A549 (cell line): ENCODE results near the gene NAA15. TPM values are rescaled to one million over a fixed set of nuclear protein-coding genes. Genes with fewer than 3 reads are reported as not detected.
"Not testable (repeated sequence)": the region's sequence is repeated elsewhere in the genome, so short reads cannot be mapped to it uniquely, and the experiment has no call there.

Experiments used
- ATAC-seq, 2 experiments: fragments of 200-7000 bp in 1 of 2; fragments of >200 bp in 1 of 2; cut with Nextera tagmentation in 1 of 2; cut with Tn5 transposase in 1 of 2; 3 replicates each; pipeline versions ENCODE4 v1.8.0 to v1.9.1; 2018 to 2020; ENCODE audit warnings: mild to moderate bottlenecking in 1 of 2, moderate library complexity in 1 of 2
- CTCF ChIA-PET: fragments of 300-600 bp; sonication (Branson Sonifier 250); formaldehyde crosslinking; extraction: SDS; loops from one replicate; lab custom pipeline; 2021; ENCODE audit warnings: antibody characterized with exemption, inconsistent platforms; lab: Yijun Ruan, JAX
- POLR2A ChIA-PET: fragments of 350-600 bp; formaldehyde crosslinking; extraction: SDS; loops from one replicate; lab custom pipeline; 2021; ENCODE audit warnings: antibody characterized with exemption, inconsistent platforms; lab: Yijun Ruan, JAX
- DNase-seq, 2 experiments: peaks; one replicate each; pipeline versions ENCODE4 v3.0.0 to v3.0.0-alpha.2; 2011 to 2016; ENCODE audit warnings: low read depth in 1 of 2, low spot score in 1 of 2
- FAIRE-seq: peaks from 2 replicates; lab custom pipeline; 2011; peaks lifted over from hg19 to GRCh38; lab: Jason Lieb, UNC
- H3K27ac ChIP-seq, 2 experiments: fragments of >200 bp; sonication (Bioruptor Twin); formaldehyde crosslinking; 3 replicates each; pipeline ENCODE4 v1.5.1; 2016 to 2017
- H3K4me1 ChIP-seq: fragments of >200 bp; sonication (Bioruptor Twin); formaldehyde crosslinking; 3 replicates; pipeline ENCODE4 v1.6.1; 2016
- H3K4me2 ChIP-seq: fragments of >200 bp; sonication (Bioruptor Twin); formaldehyde crosslinking; 3 replicates; pipeline ENCODE4 v1.6.1; 2016
- H3K4me3 ChIP-seq: fragments of >200 bp; sonication (Bioruptor Twin); formaldehyde crosslinking; 3 replicates; pipeline ENCODE4 v1.5.1; 2016
- H3K9me3 ChIP-seq: fragments of >200 bp; sonication (Bioruptor Twin); formaldehyde crosslinking; 3 replicates; pipeline ENCODE4 v1.6.1; 2016
- CBX2 ChIP-seq: fragments of 200-600 bp; sonication (generic); IDR thresholded peaks from 2 replicates; pipeline ENCODE4 v1.6.1; 2016; ENCODE audit warnings: low read depth, mild to moderate bottlenecking, borderline replicate concordance
- CBX8 ChIP-seq: fragments of 200-600 bp; sonication (generic); IDR thresholded peaks from 2 replicates; pipeline ENCODE4 v1.6.1; 2016
- CHD4 ChIP-seq: fragments of 200-600 bp; sonication (generic); IDR thresholded peaks from 2 replicates; pipeline ENCODE4 v1.6.1; 2016; ENCODE audit warnings: antibody characterized with exemption, mild to moderate bottlenecking, borderline replicate concordance
- CTCF ChIP-seq: fragments of >200 bp; sonication (Bioruptor Twin); formaldehyde crosslinking; IDR thresholded peaks from 3 replicates; pipeline ENCODE4 v1.5.1; 2016
- E2F6 ChIP-seq: IDR thresholded peaks from 2 replicates; pipeline ENCODE4 v1.6.1; 2012; ENCODE audit warnings: low read depth, borderline replicate concordance
- EP300 ChIP-seq, 2 experiments: fragments of >200 bp; sonication (Bioruptor Twin); formaldehyde crosslinking; IDR thresholded peaks; 2 replicates in 1 of 2; 3 replicates in 1 of 2; pipeline ENCODE4 v1.6.1; 2016 to 2017
- FOSB ChIP-seq: fragments of 250-450 bp; sonication (Bioruptor Pico); IDR thresholded peaks from 2 replicates; pipeline ENCODE4 v1.5.0; 2020; ENCODE audit warnings: mild to moderate bottlenecking, moderate library complexity
- FOXS1 ChIP-seq: fragments of 250-450 bp; sonication (Bioruptor Pico); IDR thresholded peaks from 2 replicates; pipeline ENCODE4 v1.5.0; 2020; ENCODE audit warnings: mild to moderate bottlenecking, moderate library complexity
- HES2 ChIP-seq: fragments of >200 bp; sonication (Bioruptor Twin); formaldehyde crosslinking; IDR thresholded peaks from 2 replicates; pipeline ENCODE4 v1.6.1; 2016
- HMGXB4 ChIP-seq: fragments of 250-450 bp; sonication (Bioruptor Pico); IDR thresholded peaks from 2 replicates; pipeline ENCODE4 v1.5.0; 2021; ENCODE audit warnings: mild to moderate bottlenecking, moderate library complexity, borderline replicate concordance
- HOXB13 ChIP-seq: fragments of 250-450 bp; sonication (Bioruptor Pico); IDR thresholded peaks from 2 replicates; pipeline ENCODE4 v1.5.0; 2020; ENCODE audit warnings: low read depth, mild to moderate bottlenecking, moderate library complexity
- HOXB5 ChIP-seq: fragments of 250-450 bp; sonication (Bioruptor Pico); IDR thresholded peaks from 2 replicates; pipeline ENCODE4 v1.5.0; 2020; ENCODE audit warnings: mild to moderate bottlenecking, moderate library complexity
- KDM1A ChIP-seq: fragments of 200-600 bp; sonication (generic); IDR thresholded peaks from 2 replicates; pipeline ENCODE4 v1.6.1; 2016; ENCODE audit warnings: low read depth, mild to moderate bottlenecking
- MAFK ChIP-seq: fragments of 450-650 bp; IDR thresholded peaks from 2 replicates; pipeline ENCODE4 v1.6.1; 2014; ENCODE audit not compliant: partially characterized antibody
- MAX ChIP-seq: IDR thresholded peaks from 2 replicates; pipeline ENCODE4 v1.6.1; 2012
- NPAS2 ChIP-seq: fragments of 250-450 bp; sonication (Bioruptor Pico); IDR thresholded peaks from 2 replicates; pipeline ENCODE4 v1.8.0; 2022; ENCODE audit warnings: mild to moderate bottlenecking, moderate library complexity, borderline replicate concordance
- REST ChIP-seq: fragments of 200-600 bp; sonication (generic); IDR thresholded peaks from 2 replicates; pipeline ENCODE4 v1.6.1; 2016; ENCODE audit warnings: antibody characterized with exemption, mild to moderate bottlenecking, moderate library complexity
- SREBF2 ChIP-seq: fragments of 450-650 bp; IDR thresholded peaks from 2 replicates; pipeline ENCODE4 v1.6.1; 2014; ENCODE audit warnings: mild to moderate bottlenecking, moderate library complexity
- TP53 ChIP-seq: fragments of 250-450 bp; sonication (Bioruptor Pico); IDR thresholded peaks from 2 replicates; pipeline ENCODE4 v1.5.0; 2021; ENCODE audit warnings: mild to moderate bottlenecking, moderate library complexity
- WGBS: methylation state at CpG from one replicate; pipeline ENCODE4 v1.1.6; 2017; ENCODE audit errors: missing lambda C conversion rate; 5-methylcytosine and 5-hydroxymethylcytosine counted together
- polyA plus RNA-seq, 4 experiments: library from polyadenylated mRNA; depleted of rRNA in 3 of 4; stranded (reverse); fragments of >200 nt; fragmentation: RNase III in 1 of 4; extraction: RNeasy Plus Mini Kit Qiagen cat#74134 plus additional on column Dnase treatment in 1 of 4; gene quantifications; 2 replicates in 3 of 4; 3 replicates in 1 of 4; pipeline ENCODE4 v1.2.3, GENCODE V29; 2011 to 2017

The NAA15 gene
- polyA plus RNA-seq, 2 of the 4 experiments (the other 2 are of a cell fraction): 29.2 to 45.2 TPM

GRCh38 chr4:139401368-139401767 is 100.1 kb downstream of the NAA15 start:
- H3K9me3 ChIP-seq: no peaks in the 10 kb centered on the region
- no peak for FAIRE-seq
- CTCF ChIA-PET: interaction anchor here (0.7 kb wide), 1 partner anchor 10 kb away, joined by 3 read pairs; no protein-coding TSS in a partner anchor
- TF ChIP-seq TP53 (CRISPR knock-in tag) (no peak), REST (no peak), CHD4 (no peak)
- TF ChIP-seq, all 56 proteins: peak for 0
- DNase-seq (no peak), ATAC-seq (no peak; a peak in 2 of 6 replicates)
- POLR2A ChIA-PET: no interaction called here
- WGBS: 94% methylated on average over 3 of the region's 3 CpGs
- Histone ChIP-seq H3K4me2 (no peak overlapping the region), H3K4me1 (no peaks in the 10 kb centered on the region), H3K27ac (no peak overlapping the region), H3K4me3 (no peak overlapping the region)

- FAIRE-seq (no peak), DNase-seq (no peak), ATAC-seq (no peak; a peak in 1 of 6 replicates)
- H3K4me2 ChIP-seq: no peak overlapping the region
- 95% methylated on average over 5 of the region's 5 CpGs for WGBS
- H3K4me3 ChIP-seq: no peak overlapping the region
- H3K27ac ChIP-seq: no peak overlapping the region
- ChIA-PET POLR2A (no interaction called here), CTCF (no interaction called here)
- H3K4me1 ChIP-seq: no peaks in the 10 kb centered on the region
- H3K9me3 ChIP-seq: no peaks in the 10 kb centered on the region
- no peak for TF ChIP-seq KDM1A
Observed at GRCh38 chr4:139402436-139402835, 101.1 kb downstream of the NAA15 start.

- Histone ChIP-seq H3K4me3 (no peak overlapping the region), H3K27ac (no peak overlapping the region), H3K9me3 (no peaks in the 10 kb centered on the region), H3K4me1 (no peaks in the 10 kb centered on the region), H3K4me2 (no peak overlapping the region)
- FAIRE-seq: no peak
- 88% methylated on average over 3 of the region's 3 CpGs for WGBS
- no peak for DNase-seq
- ChIA-PET POLR2A (no interaction called here), CTCF (no interaction called here)
- TF ChIP-seq FOXS1 (CRISPR knock-in tag): no peak
- TF ChIP-seq E2F6: no peak
- no peak for TF ChIP-seq HOXB13 (CRISPR knock-in tag)
- TF ChIP-seq FOSB (CRISPR knock-in tag): no peak
- no peak for TF ChIP-seq CBX8
- TF ChIP-seq EP300 (IDR thresholded peaks at IDR 0.05): no peak
- peak; percentile 16 to 28; a peak in 1 of 6 replicates for ATAC-seq
Observed at GRCh38 chr4:139403462-139403861, 102.2 kb downstream of the NAA15 start.

- CTCF ChIA-PET: no interaction called here
- POLR2A ChIA-PET: no interaction called here
- TF ChIP-seq FOSB (CRISPR knock-in tag): no peak
- TF ChIP-seq MAX: no peak
- no peak for TF ChIP-seq CTCF
- TF ChIP-seq TP53 (CRISPR knock-in tag): no peak
- no peak for TF ChIP-seq CBX2
- no peak for TF ChIP-seq MAFK
- no peak for TF ChIP-seq HES2
- TF ChIP-seq HMGXB4 (CRISPR knock-in tag): no peak
- TF ChIP-seq SREBF2: no peak
- no peak for TF ChIP-seq HOXB5 (CRISPR knock-in tag)
- no peak for TF ChIP-seq NPAS2 (CRISPR knock-in tag)
Observed at GRCh38 chr4:139410312-139410711, 109.0 kb downstream of the NAA15 start.

GRCh38 chr4:139414671-139415210 is 113.4 kb downstream of the NAA15 start:
- FAIRE-seq, H3K4me3 ChIP-seq, POLR2A ChIA-PET, DNase-seq, H3K9me3 ChIP-seq, H3K27ac ChIP-seq, H3K4me2 ChIP-seq, H3K4me1 ChIP-seq, ATAC-seq: not testable (repeated sequence)
- 93% methylated on average over 8 of the region's 8 CpGs for WGBS
- CTCF ChIA-PET: interaction anchor here (0.6 to 1.1 kb wide), 2 partner anchors 219 to 230 kb away, joined by 3 to 4 read pairs; no protein-coding TSS in a partner anchor

More at GRCh38 chr4:139410312-139410711, 109.0 kb downstream of the NAA15 start:
- H3K9me3 ChIP-seq: no peaks in the 10 kb centered on the region
- DNase-seq: no peak
- no peak overlapping the region for H3K27ac ChIP-seq
- FAIRE-seq: no peak
- no peak overlapping the region for H3K4me2 ChIP-seq
- no peak for ATAC-seq
- H3K4me1 ChIP-seq: no peaks in the 10 kb centered on the region
- H3K4me3 ChIP-seq: no peak overlapping the region
